HG02885 (cell line): Measurements from ENCODE around the gene BUD23.
"Not testable (repeated sequence)": the region's sequence is repeated elsewhere in the genome, so short reads cannot be mapped to it uniquely, and the experiment has no call there.

Source experiments
- ATAC-seq: cut with Tn5 transposase; IDR thresholded peaks from one replicate; pipeline ENCODE4 v1.9.1; 2021; ENCODE audit warnings: mild to moderate bottlenecking; ENCODE audit not compliant: unreplicated experiment, poor library complexity

The BUD23 gene

GRCh38 chr7:73699370-73700068 is 16.1 kb downstream of the BUD23 start:
- ATAC-seq: no peak

DNA sequence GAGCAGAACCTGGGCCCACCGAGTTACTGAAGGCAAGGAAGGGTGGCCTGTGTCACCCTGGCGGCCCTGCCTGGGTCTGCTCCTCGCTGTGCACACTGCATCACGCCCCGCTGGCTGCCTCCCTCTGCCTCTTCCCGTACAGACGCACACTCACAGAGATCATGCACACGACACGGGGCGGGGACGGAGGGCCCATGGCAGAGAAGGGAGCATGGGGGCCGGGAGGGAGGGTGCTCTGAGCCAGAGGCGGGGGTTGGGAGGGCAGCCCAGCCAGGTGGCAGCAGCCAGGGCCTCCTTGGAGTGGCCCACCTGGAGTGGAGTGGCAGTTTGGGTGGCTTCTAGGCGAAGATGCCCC is 16.6 kb downstream of the BUD23 start:
- no peak for ATAC-seq

DNA sequence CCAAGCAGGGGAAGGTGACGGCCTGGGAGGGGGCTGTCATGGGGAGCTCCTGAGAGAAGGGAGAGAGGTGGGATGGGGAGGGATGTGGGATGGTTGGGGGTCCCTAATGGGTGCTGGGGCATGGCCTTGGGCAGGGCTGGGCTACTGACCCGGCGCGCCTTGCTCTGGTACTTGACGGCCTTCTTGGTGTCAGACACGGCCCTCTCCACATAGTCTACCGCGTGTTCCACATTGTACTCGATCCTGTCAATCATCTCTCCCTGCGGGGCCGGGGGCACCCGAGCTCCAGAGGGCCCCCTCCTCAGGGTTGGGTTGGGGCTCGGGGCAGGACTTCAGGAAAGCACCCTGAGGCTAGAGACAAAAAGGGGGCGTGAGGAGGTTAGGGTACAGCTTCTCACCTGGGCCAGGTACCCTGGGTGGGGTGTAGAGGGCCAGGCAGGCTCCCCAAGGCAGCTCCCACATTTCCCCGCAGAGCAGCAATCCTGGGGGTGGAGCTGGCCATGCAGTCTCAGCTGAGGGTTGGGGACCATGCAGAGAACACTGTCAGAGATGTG is 17.3 kb downstream of the BUD23 start:
- ATAC-seq: no peak

GRCh38 chr7:73701357-73701995 is 18.1 kb downstream of the BUD23 start:
- peak; percentile 44 for ATAC-seq

- no peak for ATAC-seq
These were observed 18.8 kb downstream of the BUD23 start for GRCh38 chr7:73702226-73702625.

- ATAC-seq: no peak
These were observed 19.3 kb downstream of the BUD23 start for GRCh38 chr7:73702665-73703064.

DNA sequence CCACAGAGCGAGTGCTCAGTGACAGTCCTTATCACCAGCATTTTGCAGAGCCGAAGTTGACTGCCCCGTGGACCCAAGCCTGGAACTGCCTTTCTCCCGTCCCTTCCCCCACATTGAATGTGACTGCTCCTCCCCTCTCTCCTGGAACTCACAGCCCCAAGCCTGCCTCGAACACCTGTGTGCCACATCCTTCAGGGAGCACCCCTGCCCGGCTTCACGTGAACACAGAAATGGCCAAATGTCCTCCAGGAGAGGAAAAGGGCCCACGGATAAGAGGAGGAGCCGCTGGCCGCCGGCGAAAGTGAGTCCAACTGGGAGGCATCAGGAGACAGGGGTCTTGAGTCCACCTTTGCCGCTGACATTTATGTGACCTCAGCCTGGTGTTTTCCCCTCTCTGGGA is 19.8 kb downstream of the BUD23 start:
- no peak for ATAC-seq

- ATAC-seq: no peak
These were observed 20.6 kb downstream of the BUD23 start for GRCh38 chr7:73703757-73704639.

DNA sequence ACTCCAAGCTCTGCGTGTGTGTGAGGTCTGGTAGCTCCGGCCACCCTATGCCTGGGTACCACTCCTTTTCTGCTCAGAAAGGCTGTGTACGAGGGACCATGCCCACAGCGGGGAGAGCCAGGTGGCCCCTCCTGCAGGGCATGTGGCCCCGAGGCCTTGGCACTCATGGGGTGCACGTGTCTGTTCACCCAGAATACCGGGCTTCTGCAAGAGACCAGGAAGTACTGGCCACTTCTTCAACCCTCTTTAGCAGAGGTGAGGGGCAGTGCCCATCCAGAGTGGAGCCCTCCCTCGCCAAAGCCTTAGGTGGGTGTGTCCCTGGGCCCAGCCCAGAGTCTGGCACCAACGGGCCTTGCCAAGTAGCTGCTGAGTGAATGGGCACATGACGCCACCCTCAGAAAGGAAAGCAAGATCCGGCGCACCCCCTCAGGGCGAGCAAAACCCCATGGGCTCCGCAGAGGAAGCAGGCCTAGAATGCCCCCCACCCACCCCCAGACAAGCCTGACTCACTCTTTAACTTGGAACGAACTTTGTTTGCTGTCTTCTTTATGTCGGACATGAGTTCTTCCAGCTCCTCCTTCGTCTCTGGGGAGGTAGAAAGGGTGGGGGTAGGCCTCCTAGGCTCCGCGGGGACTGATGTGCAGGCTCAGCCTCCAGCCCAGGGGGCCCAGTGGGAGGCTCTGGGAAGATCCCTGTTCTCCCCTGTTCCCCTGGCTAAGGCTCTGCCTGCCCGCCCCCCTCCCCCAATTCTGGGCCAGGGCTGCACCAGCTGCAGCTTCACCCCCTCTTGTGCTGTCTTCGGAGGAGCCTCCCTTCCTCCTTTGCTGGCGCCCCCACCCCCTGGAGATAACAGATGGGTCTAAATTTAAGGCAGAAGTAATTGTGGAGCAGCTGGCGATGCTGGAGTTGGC is 21.5 kb downstream of the BUD23 start:
- no peak for ATAC-seq

DNA sequence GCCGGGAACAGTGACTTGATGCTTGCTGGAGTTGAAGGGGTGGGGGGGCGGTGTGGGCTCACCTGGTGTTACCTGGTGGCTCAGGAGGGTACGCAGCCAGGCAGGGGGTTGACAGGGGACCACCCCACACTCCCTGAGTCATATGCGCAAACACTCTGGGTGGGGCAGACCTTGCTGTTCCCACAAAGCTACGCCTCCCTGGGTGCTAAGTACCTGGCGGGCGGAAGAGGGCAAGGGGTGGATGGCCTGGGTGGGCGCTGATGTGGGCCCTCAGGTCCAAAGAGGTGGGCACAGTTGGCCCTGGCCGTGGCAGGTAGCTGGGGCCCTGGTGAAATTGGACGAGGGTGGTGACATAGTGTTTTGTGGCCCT is 22.1 kb downstream of the BUD23 start:
- no peak for ATAC-seq

- ATAC-seq: no peak
These were observed 23.0 kb downstream of the BUD23 start for GRCh38 chr7:73706126-73707044.

DNA sequence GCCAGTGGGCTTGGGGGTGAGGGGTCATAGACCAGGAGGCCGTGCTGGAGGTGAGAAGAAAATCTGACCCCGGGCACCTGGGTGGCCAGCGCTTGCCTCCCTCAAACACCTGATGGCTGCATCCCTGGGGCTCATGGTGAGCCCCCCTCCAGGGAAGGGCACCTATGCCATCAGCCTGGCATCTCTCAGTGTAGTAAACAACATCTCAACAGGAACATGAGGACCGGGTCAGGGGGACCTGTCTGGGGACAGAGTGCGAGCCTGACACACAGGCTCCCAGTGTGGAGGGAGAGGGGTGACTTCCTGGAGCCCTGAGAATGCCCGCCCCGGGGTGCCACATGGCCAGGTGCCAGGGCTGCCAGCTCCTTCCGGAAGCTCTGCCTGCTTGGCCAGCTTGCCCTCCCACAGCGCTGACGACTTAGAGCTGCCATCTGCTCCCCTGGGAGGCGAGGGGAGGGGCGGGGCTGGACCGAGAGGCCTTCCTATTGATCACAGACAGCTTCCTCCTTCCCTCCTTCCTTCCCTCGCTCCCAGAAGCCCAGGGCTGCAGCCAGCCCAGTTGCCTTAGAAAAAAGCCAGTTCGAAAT is 23.7 kb downstream of the BUD23 start:
- ATAC-seq: no peak

DNA sequence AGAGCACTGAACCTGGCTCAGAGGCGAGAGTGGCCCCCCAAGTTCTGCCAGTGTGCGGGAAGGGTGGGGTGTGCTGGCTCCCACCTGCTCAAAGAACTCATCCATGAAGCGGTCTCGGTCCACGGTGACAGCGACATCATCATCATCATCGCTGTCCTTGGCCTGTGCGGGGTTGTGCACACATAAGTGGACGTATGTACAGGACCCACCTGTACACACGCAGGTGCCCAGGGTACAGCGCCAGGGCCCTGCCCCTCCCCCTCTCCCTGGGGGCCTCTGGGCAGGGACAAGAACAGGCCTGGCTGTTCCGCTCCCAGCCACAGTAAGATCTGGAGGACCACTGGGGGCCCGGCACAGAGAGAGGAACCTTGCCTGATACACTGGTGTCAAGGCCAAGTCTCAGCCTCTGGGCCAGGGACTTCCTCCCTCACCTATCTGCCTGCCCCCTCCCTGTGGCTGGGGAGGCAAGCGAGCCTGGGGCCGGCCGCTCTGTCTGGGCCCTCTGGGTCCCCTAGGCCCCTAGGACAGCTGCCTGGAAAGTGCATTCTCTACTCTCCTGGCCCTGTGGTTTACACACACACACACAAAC is 25.7 kb downstream of the BUD23 start:
- no peak for ATAC-seq

- no peak for ATAC-seq
These were observed 29.4 kb downstream of the BUD23 start for GRCh38 chr7:73712773-73713172.

DNA sequence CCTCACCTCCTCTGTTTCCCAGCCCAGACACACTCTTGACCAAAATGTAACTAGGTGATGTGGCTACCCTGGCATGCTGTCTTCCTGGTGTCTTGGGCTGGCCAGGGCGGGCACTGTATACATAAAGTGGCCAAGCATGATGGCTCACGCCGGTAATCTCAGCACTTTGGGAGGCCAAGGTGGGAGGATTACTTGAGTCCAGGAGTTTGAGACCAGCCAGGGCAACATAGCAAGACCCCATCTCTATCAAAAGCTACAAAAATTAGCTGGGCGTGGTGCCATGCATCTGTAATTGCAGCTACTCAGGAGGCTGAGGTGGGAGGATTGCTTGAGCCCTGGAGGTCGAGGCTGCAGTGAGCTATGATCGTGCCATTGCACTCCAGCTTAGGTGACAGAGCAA is 29.9 kb downstream of the BUD23 start:
- not testable (repeated sequence) for ATAC-seq

DNA sequence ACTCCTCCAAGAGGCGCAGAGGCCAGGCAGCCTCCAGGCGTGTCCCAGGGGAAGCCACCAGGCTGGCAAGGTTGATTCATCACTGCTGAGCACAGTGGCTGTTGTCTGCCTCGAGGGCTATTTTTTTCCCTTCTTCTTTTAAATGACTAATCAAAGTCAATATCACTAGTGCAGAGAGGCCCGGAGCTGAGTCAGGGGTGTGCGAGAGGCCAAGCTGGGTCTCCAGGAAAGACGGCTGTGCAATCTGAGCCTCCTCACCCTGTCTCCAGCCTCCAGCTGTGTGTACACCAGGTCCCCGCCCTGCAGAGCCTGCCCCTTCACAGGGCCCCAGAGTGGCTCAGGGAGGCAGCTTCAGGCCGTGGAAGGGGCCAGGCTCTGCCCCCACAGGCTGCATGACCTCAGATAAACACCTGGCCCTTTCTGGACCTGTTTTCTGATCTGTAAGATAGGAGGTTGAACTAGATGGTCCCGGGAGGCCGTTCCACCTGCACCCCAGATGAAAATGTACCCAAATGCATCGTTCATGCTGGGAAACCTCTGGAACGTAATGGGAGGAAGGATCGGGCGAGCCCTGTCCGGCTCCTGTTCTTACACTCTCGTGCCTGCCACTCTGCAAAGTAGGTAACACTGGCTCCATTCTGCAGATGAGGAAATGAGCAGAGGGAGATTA is 32.4 kb downstream of the BUD23 start:
- ATAC-seq: no peak

GRCh38 chr7:73716318-73716890 is 33.0 kb downstream of the BUD23 start:
- no peak for ATAC-seq
